ENCODE data around the gene NELFA. TPM values are rescaled to one million over a fixed set of nuclear protein-coding genes. Genes with fewer than 3 reads are reported as not detected.

The NELFA gene
- total RNA-seq, 1 donor from 2014 or later = 34.5 TPM

- H3K4me3 ChIP-seq (ENCODE audit: low read depth, low read length) = no peak overlapping the region
- DNase-seq (ENCODE audit: low read depth) = no peak
- TF ChIP-seq, protein P1, sequence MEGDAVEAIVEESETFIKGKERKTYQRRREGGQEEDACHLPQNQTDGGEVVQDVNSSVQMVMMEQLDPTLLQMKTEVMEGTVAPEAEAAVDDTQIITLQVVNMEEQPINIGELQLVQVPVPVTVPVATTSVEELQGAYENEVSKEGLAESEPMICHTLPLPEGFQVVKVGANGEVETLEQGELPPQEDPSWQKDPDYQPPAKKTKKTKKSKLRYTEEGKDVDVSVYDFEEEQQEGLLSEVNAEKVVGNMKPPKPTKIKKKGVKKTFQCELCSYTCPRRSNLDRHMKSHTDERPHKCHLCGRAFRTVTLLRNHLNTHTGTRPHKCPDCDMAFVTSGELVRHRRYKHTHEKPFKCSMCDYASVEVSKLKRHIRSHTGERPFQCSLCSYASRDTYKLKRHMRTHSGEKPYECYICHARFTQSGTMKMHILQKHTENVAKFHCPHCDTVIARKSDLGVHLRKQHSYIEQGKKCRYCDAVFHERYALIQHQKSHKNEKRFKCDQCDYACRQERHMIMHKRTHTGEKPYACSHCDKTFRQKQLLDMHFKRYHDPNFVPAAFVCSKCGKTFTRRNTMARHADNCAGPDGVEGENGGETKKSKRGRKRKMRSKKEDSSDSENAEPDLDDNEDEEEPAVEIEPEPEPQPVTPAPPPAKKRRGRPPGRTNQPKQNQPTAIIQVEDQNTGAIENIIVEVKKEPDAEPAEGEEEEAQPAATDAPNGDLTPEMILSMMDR (conservative IDR thresholded peaks at IDR 0.05; ENCODE audit: low read depth, low read length) = no peak
These were observed 45.8 kb downstream of the NELFA start for GRCh38 chr4:1962980-1963379.

DNA sequence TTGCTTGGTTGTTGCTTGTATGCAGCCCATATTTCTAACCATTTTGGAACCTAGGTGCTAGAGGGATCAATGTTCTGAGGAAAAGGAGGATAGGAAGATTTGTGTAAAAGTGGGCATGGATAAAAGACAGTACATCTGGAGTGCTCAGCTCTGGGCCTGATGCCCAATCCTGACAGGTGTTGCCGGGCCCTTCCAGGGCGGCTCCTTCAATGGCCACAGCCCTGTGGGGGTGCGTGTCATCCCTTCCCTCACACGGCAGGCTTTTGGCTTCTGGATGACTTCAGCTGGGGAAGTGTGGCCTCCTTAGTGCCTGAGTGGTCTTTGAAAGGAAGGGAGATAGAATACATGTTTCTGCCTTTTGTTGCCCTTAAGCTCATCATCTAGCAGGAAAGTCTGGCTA, 47.2 kb downstream of the NELFA start:
- no peak for DNase-seq (ENCODE audit: low read depth)
- no peak overlapping the region for H3K4me3 ChIP-seq (ENCODE audit: low read depth, low read length)
- TF ChIP-seq, protein P1 (conservative IDR thresholded peaks at IDR 0.05; ENCODE audit: low read depth, low read length) = no peak

- no peak overlapping the region for H3K4me3 ChIP-seq (ENCODE audit: low read depth, low read length)
- TF ChIP-seq, protein P1 (conservative IDR thresholded peaks at IDR 0.05; ENCODE audit: low read depth, low read length) = no peak
- no peak for DNase-seq (ENCODE audit: low read depth)
These were observed 47.7 kb downstream of the NELFA start for GRCh38 chr4:1961038-1961437.

- TF ChIP-seq, protein P1 (conservative IDR thresholded peaks at IDR 0.05; ENCODE audit: low read depth, low read length) = no peak
- DNase-seq (ENCODE audit: low read depth) = no peak
- no peak overlapping the region for H3K4me3 ChIP-seq (ENCODE audit: low read depth, low read length)
These were observed 48.5 kb downstream of the NELFA start for GRCh38 chr4:1960170-1960825.

GRCh38 chr4:1959104-1959384, 49.7 kb downstream of the NELFA start:
- TF ChIP-seq, protein P1 (conservative IDR thresholded peaks at IDR 0.05; ENCODE audit: low read depth, low read length) = no peak
- DNase-seq (ENCODE audit: low read depth) = no peak
- H3K4me3 ChIP-seq (ENCODE audit: low read depth, low read length) = no peak overlapping the region

- H3K4me3 ChIP-seq (ENCODE audit: low read depth, low read length) = no peak overlapping the region
- TF ChIP-seq, protein P1 (conservative IDR thresholded peaks at IDR 0.05; ENCODE audit: low read depth, low read length) = no peak
- no peak for DNase-seq (ENCODE audit: low read depth)
These were observed 50.3 kb downstream of the NELFA start for GRCh38 chr4:1958276-1959103.

Data from epithelial cell of proximal tubule (primary cell).